Activated CD4-positive, alpha-beta T cell treated with anti-CD3 and anti-CD28 coated beads, Interleukin-2, amount 10 ng/mL, durations not matched to agents 7 days and 5 days (primary cell): ENCODE results near the gene SYT12. TPM values are rescaled to one million over a fixed set of nuclear protein-coding genes. Genes with fewer than 3 reads are reported as not detected.

Experiments
- CTCF ChIA-PET: fragments of 350-600 bp; sonication (Branson Sonifier 250); formaldehyde crosslinking; loops from one replicate; lab custom pipeline; 2021; ENCODE audit warnings: antibody characterized with exemption; lab: Charles Lee
- POLR2A ChIA-PET: fragments of 350-600 bp; sonication (Branson Sonifier 250); formaldehyde crosslinking; loops from one replicate; lab custom pipeline; 2021; ENCODE audit warnings: antibody characterized with exemption; lab: Charles Lee
- DNase-seq: peaks from one replicate; pipeline ENCODE4 v3.0.0-alpha.2; 2020
- H3K27ac Mint-ChIP-seq: one replicate; pipeline ENCODE4 v1.8.0; 2021; ENCODE audit warnings: mild to moderate bottlenecking, moderate library complexity, mixed read lengths
- H3K27me3 Mint-ChIP-seq: one replicate; pipeline ENCODE4 v1.8.0; 2021; ENCODE audit warnings: mixed read lengths
- H3K36me3 Mint-ChIP-seq: one replicate; pipeline ENCODE4 v1.8.0; 2021; ENCODE audit warnings: low read depth, mixed read lengths
- H3K4me1 Mint-ChIP-seq: one replicate; pipeline ENCODE4 v1.8.0; 2021; ENCODE audit warnings: mixed read lengths
- H3K4me3 Mint-ChIP-seq: one replicate; pipeline ENCODE4 v1.8.0; 2021; ENCODE audit warnings: mild to moderate bottlenecking, moderate library complexity, mixed read lengths
- H3K9me3 Mint-ChIP-seq: one replicate; pipeline ENCODE4 v1.8.0; 2021; ENCODE audit warnings: mixed read lengths
- total RNA-seq, 2 experiments: library from RNA; stranded (reverse); gene quantifications; one replicate each; pipeline ENCODE4 v1.2.3, GENCODE V29; 2021

Gene SYT12
- total RNA-seq, 2 experiments from 2014 or later: not detected

GRCh38 chr11:67054836-67055523, 32.0 kb downstream of the SYT12 start:
- peaks cover 10% of the 10 kb centered on the region for H3K27me3 Mint-ChIP-seq
- no peak overlapping the region for H3K4me3 Mint-ChIP-seq
- CTCF ChIA-PET: interaction anchor here (0.6 to 3.2 kb wide), 7 partner anchors 8 to 327 kb away, joined by 3 to 11 read pairs (median 4); no protein-coding TSS in a partner anchor
- no peaks in the 10 kb centered on the region for H3K36me3 Mint-ChIP-seq
- POLR2A ChIA-PET: no interaction called here
- no peaks in the 10 kb centered on the region for H3K9me3 Mint-ChIP-seq
- no peak for DNase-seq
- peaks cover 12% of the 10 kb centered on the region for H3K4me1 Mint-ChIP-seq
- H3K27ac Mint-ChIP-seq: no peak overlapping the region

DNA sequence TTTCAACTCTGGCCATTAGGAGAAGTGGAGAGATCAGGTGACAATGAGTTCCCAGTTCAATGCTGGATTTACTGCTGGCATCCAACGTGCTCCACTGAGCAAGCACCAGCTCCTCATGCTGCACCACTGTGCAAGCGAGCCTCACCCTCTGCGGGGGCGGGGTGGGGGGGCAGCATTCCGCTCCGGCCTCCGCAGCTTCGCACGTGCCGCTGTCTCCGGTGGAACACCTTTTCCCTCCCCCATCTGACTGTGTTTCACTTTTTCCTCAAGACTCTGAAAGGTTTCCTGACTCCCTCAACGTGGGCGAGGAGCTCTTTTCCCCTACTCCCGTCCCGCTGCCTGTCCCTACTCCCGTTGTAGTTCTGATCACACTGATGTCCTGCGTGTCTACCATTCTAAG, 32.9 kb downstream of the SYT12 start:
- DNase-seq: no peak
- H3K4me1 Mint-ChIP-seq: peaks cover 12% of the 10 kb centered on the region
- H3K27me3 Mint-ChIP-seq: peaks cover 10% of the 10 kb centered on the region
- H3K9me3 Mint-ChIP-seq: no peaks in the 10 kb centered on the region
- H3K4me3 Mint-ChIP-seq: peak overlapping the region; percentile 59
- CTCF ChIA-PET: interaction anchor here (1.3 to 1.7 kb wide), 4 partner anchors 9 to 326 kb away, joined by 3 to 4 read pairs (median 4); no protein-coding TSS in a partner anchor
- POLR2A ChIA-PET: no interaction called here
- no peak overlapping the region for H3K27ac Mint-ChIP-seq
- no peaks in the 10 kb centered on the region for H3K36me3 Mint-ChIP-seq

GRCh38 chr11:67056267-67057204, 33.6 kb downstream of the SYT12 start, which contains the start of gene RHOD:
Gene RHOD (plus strand): TSS chr11:67056847. CDS start chr11:67056903, 56 bp downstream.
- POLR2A ChIA-PET: no interaction called here
- CTCF ChIA-PET: interaction anchor here (1.3 to 1.7 kb wide), 4 partner anchors 10 to 325 kb away, joined by 3 to 4 read pairs (median 4); no protein-coding TSS in a partner anchor
- Mint-ChIP-seq H3K4me1 (peaks cover 12% of the 10 kb centered on the region), H3K4me3 (peak within 1 kb of the TSS; percentile 59), H3K36me3 (no peaks in the 10 kb centered on the region), H3K9me3 (no peaks in the 10 kb centered on the region), H3K27me3 (peaks cover 10% of the 10 kb centered on the region), H3K27ac (no peak within 1 kb of the TSS)
- peak; percentile 24 for DNase-seq

DNA sequence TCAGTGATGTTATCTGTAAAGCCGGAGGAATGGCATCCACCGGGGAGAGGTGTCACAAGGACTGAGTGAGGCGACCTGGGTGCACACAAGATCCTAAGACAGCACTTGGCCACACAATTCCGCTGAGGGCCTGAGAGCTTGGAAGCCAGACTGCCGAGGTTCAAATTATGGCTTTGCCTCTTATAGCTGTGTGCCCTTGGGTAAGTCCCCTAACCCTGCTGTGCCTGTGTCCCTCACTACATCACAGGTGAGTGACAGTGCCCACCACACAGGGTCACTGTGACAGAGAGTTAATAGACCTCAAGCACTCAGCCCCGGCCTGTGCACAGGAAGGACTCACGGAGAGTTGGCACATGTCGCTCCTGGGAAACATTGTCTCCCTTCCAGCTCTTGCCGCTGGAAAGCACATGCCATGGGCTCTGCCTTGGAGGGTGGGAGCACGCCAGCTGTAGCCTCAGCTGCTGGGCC, 34.3 kb downstream of the SYT12 start:
- ChIA-PET POLR2A (no interaction called here), CTCF (no interaction called here)
- Mint-ChIP-seq H3K4me1 (peaks cover 12% of the 10 kb centered on the region), H3K4me3 (no peak overlapping the region), H3K9me3 (no peaks in the 10 kb centered on the region), H3K36me3 (no peaks in the 10 kb centered on the region), H3K27me3 (peaks cover 10% of the 10 kb centered on the region), H3K27ac (no peak overlapping the region)
- no peak for DNase-seq

- no peaks in the 10 kb centered on the region for H3K9me3 Mint-ChIP-seq
- H3K36me3 Mint-ChIP-seq: no peaks in the 10 kb centered on the region
- ChIA-PET POLR2A (no interaction called here), CTCF (interaction anchor here (0.6 kb wide), 1 partner anchor 390 kb away, joined by 3 read pairs; no protein-coding TSS in a partner anchor)
- no peak for DNase-seq
- H3K4me3 Mint-ChIP-seq: no peak overlapping the region
- no peak overlapping the region for H3K27ac Mint-ChIP-seq
- H3K4me1 Mint-ChIP-seq: peaks cover 12% of the 10 kb centered on the region
- H3K27me3 Mint-ChIP-seq: peaks cover 10% of the 10 kb centered on the region
Measured at GRCh38 chr11:67058506-67058905, 35.6 kb downstream of the SYT12 start.

DNA sequence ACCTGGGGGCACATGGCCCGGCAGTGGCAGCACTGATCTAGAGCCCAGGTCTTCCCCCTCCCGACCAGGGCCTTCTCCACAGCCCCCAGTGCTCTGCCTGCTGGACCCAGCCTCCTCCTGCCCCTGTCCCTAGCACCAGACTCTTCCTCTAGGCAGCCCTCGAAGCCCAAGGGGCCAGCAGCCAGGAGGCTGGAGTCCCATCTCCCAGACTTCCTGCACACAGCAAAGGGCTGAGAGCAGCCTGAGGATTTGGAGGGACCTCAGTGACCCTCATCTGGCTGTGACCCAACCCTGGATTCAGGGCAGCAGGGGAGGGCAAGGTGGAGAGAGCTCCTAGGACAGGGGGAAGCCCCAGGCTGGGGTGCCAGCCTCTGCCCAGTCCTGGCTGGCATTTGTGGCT, 36.7 kb downstream of the SYT12 start:
- Mint-ChIP-seq H3K36me3 (no peaks in the 10 kb centered on the region), H3K27me3 (peaks cover 9% of the 10 kb centered on the region), H3K9me3 (no peaks in the 10 kb centered on the region), H3K27ac (no peak overlapping the region), H3K4me1 (peaks cover 12% of the 10 kb centered on the region), H3K4me3 (no peak overlapping the region)
- ChIA-PET POLR2A (no interaction called here), CTCF (no interaction called here)
- DNase-seq: no peak

GRCh38 chr11:67060111-67060522, 37.2 kb downstream of the SYT12 start:
- POLR2A ChIA-PET: no interaction called here
- peaks cover 12% of the 10 kb centered on the region for H3K4me1 Mint-ChIP-seq

GRCh38 chr11:67062526-67063373, 39.8 kb downstream of the SYT12 start:
- Mint-ChIP-seq H3K4me3 (no peak overlapping the region), H3K4me1 (no peaks in the 10 kb centered on the region), H3K27me3 (no peaks in the 10 kb centered on the region), H3K9me3 (no peaks in the 10 kb centered on the region), H3K27ac (no peak overlapping the region), H3K36me3 (no peaks in the 10 kb centered on the region)
- DNase-seq: no peak
- POLR2A ChIA-PET: no interaction called here
- CTCF ChIA-PET: interaction anchor here (0.7 to 1.4 kb wide), 2 partner anchors 9 to 228 kb away, joined by 3 to 4 read pairs; no protein-coding TSS in a partner anchor

More at GRCh38 chr11:67060111-67060522, 37.2 kb downstream of the SYT12 start:
- Mint-ChIP-seq H3K27ac (no peak overlapping the region), H3K4me3 (no peak overlapping the region), H3K36me3 (no peaks in the 10 kb centered on the region), H3K9me3 (no peaks in the 10 kb centered on the region), H3K27me3 (peaks cover 9% of the 10 kb centered on the region)
- no peak for DNase-seq
- CTCF ChIA-PET: interaction anchor here (0.6 kb wide), 1 partner anchor 41 kb away, joined by 4 read pairs; no protein-coding TSS in a partner anchor

- Mint-ChIP-seq H3K4me3 (no peak overlapping the region), H3K27me3 (peaks cover 5% of the 10 kb centered on the region), H3K4me1 (no peaks in the 10 kb centered on the region), H3K36me3 (no peaks in the 10 kb centered on the region), H3K9me3 (no peaks in the 10 kb centered on the region), H3K27ac (no peak overlapping the region)
- ChIA-PET CTCF (interaction anchor here (1.4 kb wide), 1 partner anchor 316 kb away, joined by 3 read pairs; no protein-coding TSS in a partner anchor), POLR2A (no interaction called here)
- no peak for DNase-seq
Measured at GRCh38 chr11:67066333-67066709, 43.4 kb downstream of the SYT12 start.

- H3K9me3 Mint-ChIP-seq: no peaks in the 10 kb centered on the region
- H3K4me3 Mint-ChIP-seq: peak overlapping the region; percentile 36
- peaks cover 5% of the 10 kb centered on the region for H3K27me3 Mint-ChIP-seq
- CTCF ChIA-PET: interaction anchor here (0.7 to 2.5 kb wide), 8 partner anchors 10 to 249 kb away, joined by 3 to 9 read pairs (median 3); partner anchors contain the start of gene KDM2A
- POLR2A ChIA-PET: no interaction called here
- no peaks in the 10 kb centered on the region for H3K36me3 Mint-ChIP-seq
- peaks cover 5% of the 10 kb centered on the region for H3K4me1 Mint-ChIP-seq
- DNase-seq: peak; percentile 76
- no peak overlapping the region for H3K27ac Mint-ChIP-seq
Measured at GRCh38 chr11:67071420-67072284, 48.7 kb downstream of the SYT12 start.

DNA sequence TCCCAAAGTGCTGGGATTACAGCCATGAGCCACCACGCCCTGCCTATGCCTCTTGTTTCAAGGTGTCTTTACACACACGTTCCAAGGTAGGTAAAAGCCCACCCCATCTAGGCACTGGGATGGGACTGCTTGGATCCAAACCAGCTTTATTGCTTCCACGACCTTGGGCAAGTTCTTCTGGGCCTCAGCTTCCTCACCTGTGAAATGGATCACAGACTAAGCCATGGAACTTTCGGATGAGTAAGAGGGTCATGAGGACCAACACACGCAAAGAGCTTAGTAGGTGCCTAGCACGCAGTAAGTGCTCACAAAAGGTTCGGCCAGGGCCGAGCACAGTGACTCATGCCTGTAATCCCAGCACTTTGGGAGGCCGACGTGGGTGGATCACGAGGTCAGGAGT, 49.4 kb downstream of the SYT12 start:
- H3K9me3 Mint-ChIP-seq: no peaks in the 10 kb centered on the region
- no peak for DNase-seq
- no peak overlapping the region for H3K4me3 Mint-ChIP-seq
- H3K27ac Mint-ChIP-seq: no peak overlapping the region
- CTCF ChIA-PET: interaction anchor here (0.7 to 2.5 kb wide), 6 partner anchors 9 to 248 kb away, joined by 3 to 9 read pairs (median 3); partner anchors contain the start of gene KDM2A
- no peaks in the 10 kb centered on the region for H3K36me3 Mint-ChIP-seq
- peaks cover 5% of the 10 kb centered on the region for H3K4me1 Mint-ChIP-seq
- peaks cover 5% of the 10 kb centered on the region for H3K27me3 Mint-ChIP-seq
- POLR2A ChIA-PET: interaction anchor here (0.7 kb wide), 1 partner anchor 47 kb away, joined by 4 read pairs; the partner anchor contains the start of gene KDM2A
